Measurements from ENCODE around the gene APOC4. TPM values are rescaled to one million over a fixed set of nuclear protein-coding genes. Genes with fewer than 3 reads are reported as not detected.

The APOC4 gene
- total and polyA plus RNA-seq, 3 donors from 2014 or later: not detected

DNA sequence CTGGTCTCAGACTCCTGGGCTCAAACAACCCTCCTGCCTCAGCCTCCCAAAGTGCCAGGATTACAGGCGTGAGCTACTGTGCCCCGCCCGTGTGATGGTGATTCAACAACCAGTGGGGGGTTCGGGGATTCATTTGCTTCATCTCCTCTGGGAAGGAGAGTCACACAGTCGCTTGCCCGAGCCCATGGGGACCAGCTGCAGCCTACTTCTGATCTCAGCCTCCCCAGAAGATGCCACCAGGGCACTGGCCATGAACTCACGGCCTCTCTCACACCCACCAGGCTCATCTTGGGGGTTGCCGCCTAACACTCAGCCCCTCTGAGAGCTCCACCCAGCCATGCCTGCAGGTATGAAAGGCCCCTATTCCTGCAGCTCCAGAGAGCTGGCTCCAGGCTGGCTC lies 44.2 kb upstream of the APOC4 start:
- DNase-seq: no peak
- WGBS, 2 donors: 76 to 90% methylated on average over 4 to 8 of the region's 8 CpGs
- no peaks in the 10 kb centered on the region for H3K9me3 ChIP-seq
- no peak overlapping the region for H3K4me3 ChIP-seq
- TF ChIP-seq POLR2A (IDR thresholded peaks at IDR 0.05): no peak
- TF ChIP-seq, protein P1, sequence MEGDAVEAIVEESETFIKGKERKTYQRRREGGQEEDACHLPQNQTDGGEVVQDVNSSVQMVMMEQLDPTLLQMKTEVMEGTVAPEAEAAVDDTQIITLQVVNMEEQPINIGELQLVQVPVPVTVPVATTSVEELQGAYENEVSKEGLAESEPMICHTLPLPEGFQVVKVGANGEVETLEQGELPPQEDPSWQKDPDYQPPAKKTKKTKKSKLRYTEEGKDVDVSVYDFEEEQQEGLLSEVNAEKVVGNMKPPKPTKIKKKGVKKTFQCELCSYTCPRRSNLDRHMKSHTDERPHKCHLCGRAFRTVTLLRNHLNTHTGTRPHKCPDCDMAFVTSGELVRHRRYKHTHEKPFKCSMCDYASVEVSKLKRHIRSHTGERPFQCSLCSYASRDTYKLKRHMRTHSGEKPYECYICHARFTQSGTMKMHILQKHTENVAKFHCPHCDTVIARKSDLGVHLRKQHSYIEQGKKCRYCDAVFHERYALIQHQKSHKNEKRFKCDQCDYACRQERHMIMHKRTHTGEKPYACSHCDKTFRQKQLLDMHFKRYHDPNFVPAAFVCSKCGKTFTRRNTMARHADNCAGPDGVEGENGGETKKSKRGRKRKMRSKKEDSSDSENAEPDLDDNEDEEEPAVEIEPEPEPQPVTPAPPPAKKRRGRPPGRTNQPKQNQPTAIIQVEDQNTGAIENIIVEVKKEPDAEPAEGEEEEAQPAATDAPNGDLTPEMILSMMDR (IDR thresholded peaks at IDR 0.05): no peak
- intact Hi-C loops (cut with DNase I; ENCODE audit: low total_unique reads): no loop called here
- no peak overlapping the region for H3K27ac ChIP-seq
- H3K36me3 ChIP-seq (ENCODE audit: low read depth, missing control alignments): no peaks in the 10 kb centered on the region
- no peaks in the 10 kb centered on the region for H3K4me1 ChIP-seq
- H3K27me3 ChIP-seq: no peaks in the 10 kb centered on the region

DNA sequence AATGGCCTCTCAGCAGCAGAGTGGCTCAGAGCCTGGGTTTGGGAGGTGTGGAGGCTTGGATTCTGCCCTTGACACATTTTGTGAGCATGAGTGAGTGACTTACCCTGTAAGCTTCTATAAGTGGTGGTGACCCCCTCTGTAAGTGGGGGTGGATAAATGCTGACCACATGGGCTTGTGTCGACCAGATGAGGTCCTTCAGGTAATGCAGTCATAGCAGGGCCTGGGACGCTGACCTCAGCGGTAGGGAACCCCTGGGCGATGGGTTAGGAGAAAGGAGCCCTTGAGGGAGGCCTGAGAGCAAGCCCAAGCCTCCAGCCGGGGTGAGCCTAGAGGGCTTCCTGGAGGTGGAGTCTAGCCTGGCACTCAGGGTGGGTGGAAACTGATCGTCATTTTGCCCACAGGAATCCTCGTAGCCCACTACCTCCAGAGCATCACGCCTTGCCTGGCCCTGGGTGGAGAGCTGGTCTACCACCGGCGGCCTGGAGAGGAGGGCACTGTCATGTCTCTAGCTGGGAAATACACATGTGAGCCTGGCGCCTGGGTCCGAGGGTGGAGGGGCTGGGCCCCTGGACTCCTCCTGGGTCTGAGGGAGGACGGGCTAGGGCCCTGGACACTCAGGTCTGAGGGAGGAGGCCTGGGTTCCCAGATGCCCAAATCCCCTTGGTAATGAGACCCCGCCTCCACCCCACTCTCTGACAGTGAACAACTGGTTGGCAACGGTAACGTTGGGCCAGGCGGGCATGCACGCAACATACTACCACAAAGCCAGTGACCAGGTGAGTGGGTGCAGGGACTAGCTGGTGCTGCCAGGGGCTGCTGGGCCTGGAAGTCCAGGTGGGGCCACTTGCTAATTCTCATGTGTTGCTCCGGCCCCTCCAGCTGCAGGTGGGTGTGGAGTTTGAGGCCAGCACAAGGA lies 41.5 kb upstream of the APOC4 start:
- Histone ChIP-seq H3K4me3 (no peak overlapping the region), H3K9me3 (no peaks in the 10 kb centered on the region), H3K27ac (no peak overlapping the region), H3K36me3 (ENCODE audit: low read depth, missing control alignments) (no peaks in the 10 kb centered on the region), H3K27me3 (no peaks in the 10 kb centered on the region), H3K4me1 (peaks cover 20% of the 10 kb centered on the region)
- WGBS, 2 donors: 94 to 95% methylated on average over 9 to 19 of the region's 19 CpGs
- TF ChIP-seq, protein P1 (IDR thresholded peaks at IDR 0.05): no peak
- DNase-seq: no peak
- intact Hi-C loops (cut with DNase I; ENCODE audit: low total_unique reads): loop anchor here (5.0 kb wide), 1 partner anchor 52 kb away; no protein-coding TSS in a partner anchor

DNA sequence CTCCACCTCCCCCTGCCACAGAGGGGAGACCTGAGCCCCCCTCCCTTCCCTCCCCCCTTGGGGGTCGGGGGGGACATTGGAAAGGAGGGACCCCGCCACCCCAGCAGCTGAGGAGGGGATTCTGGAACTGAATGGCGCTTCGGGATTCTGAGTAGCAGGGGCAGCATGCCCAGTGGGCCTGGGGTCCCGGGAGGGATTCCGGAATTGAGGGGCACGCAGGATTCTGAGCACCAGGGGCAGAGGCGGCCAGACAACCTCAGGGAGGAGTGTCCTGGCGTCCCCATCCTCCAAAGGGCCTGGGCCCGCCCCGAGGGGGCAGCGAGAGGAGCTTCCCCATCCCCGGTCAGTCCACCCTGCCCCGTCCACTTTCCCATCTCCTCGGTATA lies 38.8 kb upstream of the APOC4 start:
- no peak overlapping the region for H3K4me3 ChIP-seq
- no peaks in the 10 kb centered on the region for H3K9me3 ChIP-seq
- TF ChIP-seq, protein P1 (IDR thresholded peaks at IDR 0.05): no peak
- no peak for TF ChIP-seq POLR2A (IDR thresholded peaks at IDR 0.05)
- peaks cover 22% of the 10 kb centered on the region for H3K4me1 ChIP-seq
- no peak overlapping the region for H3K27ac ChIP-seq
- WGBS, 2 donors: 65 to 79% methylated on average over 13 to 15 of the region's 15 CpGs
- DNase-seq: no peak
- intact Hi-C loops (cut with DNase I; ENCODE audit: low total_unique reads): loop anchor here (5.0 kb wide), 1 partner anchor 49 kb away; no protein-coding TSS in a partner anchor
- H3K36me3 ChIP-seq (ENCODE audit: low read depth, missing control alignments): no peaks in the 10 kb centered on the region
- H3K27me3 ChIP-seq: no peaks in the 10 kb centered on the region

DNA sequence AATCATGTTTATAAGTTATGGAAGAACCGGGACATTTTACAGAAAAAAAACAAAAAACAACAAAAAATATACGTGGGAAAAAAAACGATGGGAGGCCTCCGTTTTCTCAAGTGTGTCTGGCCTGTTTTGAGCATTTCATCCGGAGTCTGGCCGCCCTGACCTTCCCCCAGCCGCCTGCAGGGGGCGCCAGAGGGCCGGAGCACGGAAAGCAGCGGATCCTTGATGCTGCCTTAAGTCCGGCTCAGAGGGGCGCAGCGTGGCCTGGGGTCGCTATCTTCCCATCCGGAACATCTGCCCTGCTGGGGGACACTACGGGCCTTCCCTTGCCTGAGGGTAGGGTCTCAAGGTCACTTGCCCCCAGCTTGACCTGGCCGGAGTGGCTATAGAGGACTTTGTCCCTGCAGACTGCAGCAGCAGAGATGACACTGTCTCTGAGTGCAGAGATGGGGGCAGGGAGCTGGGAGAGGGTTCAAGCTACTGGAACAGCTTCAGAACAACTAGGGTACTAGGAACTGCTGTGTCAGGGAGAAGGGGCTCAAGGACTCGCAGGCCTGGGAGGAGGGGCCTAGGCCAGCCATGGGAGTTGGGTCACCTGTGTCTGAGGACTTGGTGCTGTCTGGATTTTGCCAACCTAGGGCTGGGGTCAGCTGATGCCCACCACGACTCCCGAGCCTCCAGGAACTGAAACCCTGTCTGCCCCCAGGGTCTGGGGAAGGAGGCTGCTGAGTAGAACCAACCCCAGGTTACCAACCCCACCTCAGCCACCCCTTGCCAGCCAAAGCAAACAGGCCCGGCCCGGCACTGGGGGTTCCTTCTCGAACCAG lies 38.2 kb upstream of the APOC4 start:
- 11 to 16% methylated on average over 20 to 24 of the region's 24 CpGs for WGBS, 2 donors
- Histone ChIP-seq H3K27me3 (no peaks in the 10 kb centered on the region), H3K4me3 (no peak overlapping the region), H3K9me3 (no peaks in the 10 kb centered on the region), H3K27ac (peak overlapping the region in 1 of 2 donors; percentile 41), H3K36me3 (ENCODE audit: low read depth, missing control alignments) (no peaks in the 10 kb centered on the region), H3K4me1 (peaks cover 22% of the 10 kb centered on the region)
- no peak for TF ChIP-seq POLR2A (IDR thresholded peaks at IDR 0.05)
- TF ChIP-seq, protein P1 (IDR thresholded peaks at IDR 0.05): peak; percentile 98 to 99 (median 99)
- DNase-seq: peak; percentile 86
- intact Hi-C loops (cut with DNase I; ENCODE audit: low total_unique reads): loop anchor here (5.0 kb wide), 1 partner anchor 48 kb away; no protein-coding TSS in a partner anchor

Measured in testis (tissue), 3 donors.